H9 (cell line): ENCODE data around the gene ALDH1A3. TPM values are rescaled to one million over a fixed set of nuclear protein-coding genes. Genes with fewer than 3 reads are reported as not detected.
A peak's percentile ranks its signal among the peaks of the same experiment; 100 is the strongest.

Experiments used
- DNase-seq: peaks from one replicate; pipeline ENCODE4 v3.0.0-alpha.2; 2017
- H2AFZ ChIP-seq: one replicate; pipeline ENCODE4 v1.6.1; 2013; ENCODE audit warnings: mild to moderate bottlenecking, low read length, control low read depth, moderate library complexity
- H2AK5ac ChIP-seq: 2 replicates; pipeline ENCODE4 v1.6.1; 2013; ENCODE audit warnings: low read length, control low read depth, mixed read lengths; ENCODE audit not compliant: insufficient read length
- H2BK120ac ChIP-seq: one replicate; pipeline ENCODE4 v1.6.1; 2013; ENCODE audit warnings: low read depth, mild to moderate bottlenecking, low read length, control low read depth, inconsistent platforms; ENCODE audit not compliant: poor library complexity, severe bottlenecking
- H2BK12ac ChIP-seq: 2 replicates; pipeline ENCODE4 v1.6.1; 2013; ENCODE audit warnings: low read length, control low read depth, mixed read lengths, low read depth; ENCODE audit not compliant: insufficient read length
- H2BK15ac ChIP-seq: 2 replicates; pipeline ENCODE4 v1.6.1; 2013; ENCODE audit warnings: low read depth, low read length, control low read depth
- H2BK20ac ChIP-seq: one replicate; pipeline ENCODE4 v1.6.1; 2013; ENCODE audit warnings: low read depth, mild to moderate bottlenecking, low read length, control low read depth, inconsistent platforms; ENCODE audit not compliant: poor library complexity, severe bottlenecking
- H2BK5ac ChIP-seq: 2 replicates; pipeline ENCODE4 v1.6.1; 2013; ENCODE audit warnings: low read length, control low read depth, mixed read lengths; ENCODE audit not compliant: insufficient read length
- H3K14ac ChIP-seq: 2 replicates; pipeline ENCODE4 v1.6.1; 2013; ENCODE audit warnings: low read length, control low read depth; ENCODE audit not compliant: insufficient read depth
- H3K18ac ChIP-seq: 2 replicates; pipeline ENCODE4 v1.6.1; 2013; ENCODE audit warnings: low read depth, mild to moderate bottlenecking, mixed read lengths, low read length, control low read depth; ENCODE audit not compliant: insufficient read length
- H3K23ac ChIP-seq: 2 replicates; pipeline ENCODE4 v1.6.1; 2013; ENCODE audit warnings: low read length, control low read depth, mixed read lengths, low read depth; ENCODE audit not compliant: insufficient read length
- H3K23me2 ChIP-seq: 2 replicates; pipeline ENCODE4 v1.6.1; 2013; ENCODE audit warnings: low read depth, mild to moderate bottlenecking, mixed read lengths, low read length, control low read depth; ENCODE audit not compliant: insufficient read length, poor library complexity, severe bottlenecking
- H3K27ac ChIP-seq: 2 replicates; pipeline ENCODE4 v1.5.1; 2013; ENCODE audit warnings: low read length, control low read depth, mixed read lengths, low read depth; ENCODE audit not compliant: insufficient read length
- H3K27me3 ChIP-seq: 2 replicates; pipeline ENCODE4 v1.6.1; 2013; ENCODE audit warnings: low read length, control low read depth, inconsistent platforms; ENCODE audit not compliant: insufficient read depth
- H3K4ac ChIP-seq: 2 replicates; pipeline ENCODE4 v1.6.1; 2013; ENCODE audit warnings: low read depth, mild to moderate bottlenecking, control low read depth, inconsistent platforms, low read length, moderate library complexity
- H3K4me1 ChIP-seq: 2 replicates; pipeline ENCODE4 v1.6.1; 2013; ENCODE audit warnings: low read length, control low read depth, inconsistent platforms; ENCODE audit not compliant: insufficient read depth
- H3K4me2 ChIP-seq: 2 replicates; pipeline ENCODE4 v1.6.1; 2013; ENCODE audit warnings: low read length, control low read depth, mixed read lengths; ENCODE audit not compliant: insufficient read length, insufficient read depth
- H3K56ac ChIP-seq: 2 replicates; pipeline ENCODE4 v1.6.1; 2013; ENCODE audit warnings: low read depth, mild to moderate bottlenecking, mixed read lengths, low read length, control low read depth; ENCODE audit not compliant: insufficient read length
- H3K79me1 ChIP-seq: 2 replicates; pipeline ENCODE4 v1.6.1; 2013; ENCODE audit warnings: low read depth, mild to moderate bottlenecking, moderate library complexity, low read length, control low read depth, inconsistent platforms; ENCODE audit not compliant: insufficient read depth, poor library complexity, severe bottlenecking
- H3K79me2 ChIP-seq: 2 replicates; pipeline ENCODE4 v1.6.1; 2013; ENCODE audit warnings: low read length, control low read depth, inconsistent platforms; ENCODE audit not compliant: insufficient read depth
- H3K9ac ChIP-seq: 2 replicates; pipeline ENCODE4 v1.6.1; 2013; ENCODE audit warnings: low read length, control low read depth, mixed read lengths; ENCODE audit not compliant: insufficient read length; ENCODE audit errors: extremely low read depth
- H3K9me3 ChIP-seq: one replicate; pipeline ENCODE4 v1.6.1; 2013; ENCODE audit warnings: low read depth, low read length, inconsistent platforms; ENCODE audit not compliant: control insufficient read depth
- H3T11ph ChIP-seq: one replicate; pipeline ENCODE4 v1.6.1; 2013; ENCODE audit warnings: mild to moderate bottlenecking, low read length, control low read depth, inconsistent platforms
- H4K20me1 ChIP-seq: one replicate; pipeline ENCODE4 v1.6.1; 2013; ENCODE audit not compliant: control insufficient read depth, insufficient read length, insufficient read depth
- H4K5ac ChIP-seq: 2 replicates; pipeline ENCODE4 v1.6.1; 2013; ENCODE audit warnings: low read depth, mild to moderate bottlenecking, mixed read lengths, low read length, control low read depth; ENCODE audit not compliant: insufficient read length
- H4K8ac ChIP-seq: replicated peaks from 2 replicates; pipeline ENCODE4 v1.6.1; 2013; ENCODE audit warnings: low read length, control low read depth, mixed read lengths, low read depth; ENCODE audit not compliant: insufficient read length
- H4K91ac ChIP-seq: 2 replicates; pipeline ENCODE4 v1.6.1; 2013; ENCODE audit warnings: low read depth, mild to moderate bottlenecking, moderate library complexity, mixed read lengths, low read length, control low read depth; ENCODE audit not compliant: insufficient read length
- H3K27ac Mint-ChIP-seq, 3 experiments: 2 replicates in 2 of 3; 3 replicates in 1 of 3; pipeline ENCODE4 v1.8.0; 2020 to 2021; ENCODE audit warnings: mixed read lengths in 3 of 3, mild to moderate bottlenecking in 1 of 3, moderate library complexity in 1 of 3
- H3K27me3 Mint-ChIP-seq: 2 replicates; pipeline ENCODE4 v1.8.0; 2021; ENCODE audit warnings: low read depth, mild to moderate bottlenecking, moderate library complexity, mixed read lengths
- H3K36me3 Mint-ChIP-seq, 3 experiments: 2 replicates in 2 of 3; 3 replicates in 1 of 3; pipeline ENCODE4 v1.8.0; 2020 to 2021; ENCODE audit warnings: low read depth in 3 of 3, mixed read lengths in 3 of 3; ENCODE audit not compliant: insufficient read depth in 1 of 3
- H3K4me1 Mint-ChIP-seq, 2 experiments: 2 replicates each; pipeline ENCODE4 v1.8.0; 2020; ENCODE audit warnings: mixed read lengths in 2 of 2
- H3K4me3 Mint-ChIP-seq, 2 experiments: 2 replicates in 1 of 2; 3 replicates in 1 of 2; pipeline ENCODE4 v1.8.0; 2020 to 2021; ENCODE audit warnings: mild to moderate bottlenecking in 2 of 2, mixed read lengths in 2 of 2, moderate library complexity in 1 of 2
- H3K9me3 Mint-ChIP-seq, 2 experiments: 2 replicates in 1 of 2; 3 replicates in 1 of 2; pipeline ENCODE4 v1.8.0; 2020; ENCODE audit warnings: mild to moderate bottlenecking in 2 of 2, mixed read lengths in 2 of 2, moderate library complexity in 1 of 2
- WGBS: extraction: QIAGEN DNeasy Blood & Tissue Kit; methylation state at CpG from one replicate; pipeline ENCODE4 v1.1.7; 2013; ENCODE audit warnings: missing lambda C conversion rate, low lambda C conversion rate, mixed read lengths; ENCODE audit not compliant: insufficient read length; ENCODE audit errors: extremely low coverage; 5-methylcytosine and 5-hydroxymethylcytosine counted together
- total RNA-seq: library from RNA; stranded (reverse); gene quantifications from 2 replicates; pipeline ENCODE4 v1.2.1, GENCODE V29; 2021
- TF ChIP-seq, protein P1 (sequence below): fragments of 200-600 bp; sonication (generic); conservative IDR thresholded peaks from 3 replicates; pipeline ENCODE4 v1.8.0; 2021; ENCODE audit warnings: antibody characterized with exemption, mild to moderate bottlenecking

Gene ALDH1A3
- total RNA-seq, 1 experiment from 2014 or later, result 9.2 TPM

GRCh38 chr15:100877551-100877950 is 2.1 kb upstream of the ALDH1A3 start:
- no peak overlapping the region for H2AK5ac ChIP-seq
- no peak overlapping the region for H2BK12ac ChIP-seq
- no peak overlapping the region for H2BK5ac ChIP-seq
- H3K4me2 ChIP-seq, result no peak overlapping the region
- H3K14ac ChIP-seq, result no peak overlapping the region; the same call in 1 of the 2 replicates
- no peak overlapping the region for H2BK120ac ChIP-seq
- no peaks in the 10 kb centered on the region for H3K9me3 ChIP-seq
- H2AFZ ChIP-seq, result no peak overlapping the region
- H4K5ac ChIP-seq, result no peak overlapping the region
- H3K79me1 ChIP-seq, result no peaks in the 10 kb centered on the region
- H3K4ac ChIP-seq, result no peak overlapping the region
- peaks cover 7% of the 10 kb centered on the region for H3K23me2 ChIP-seq
- no peak overlapping the region for H4K8ac ChIP-seq
- H3K9ac ChIP-seq, result no peak overlapping the region
- no peak overlapping the region for H2BK15ac ChIP-seq
- H3K27ac Mint-ChIP-seq, result no peak overlapping the region
- no peaks in the 10 kb centered on the region for H3K79me2 ChIP-seq
- peaks cover 24 to 25% of the 10 kb centered on the region in 2 experiments for H3K4me1 Mint-ChIP-seq
- no peak overlapping the region for H3K56ac ChIP-seq
- WGBS, result no CpG with 5 or more reads among the region's 10 CpGs
- peaks cover 26% of the 10 kb centered on the region for H3K27me3 ChIP-seq
- H3K4me3 Mint-ChIP-seq, result no peak overlapping the region; a peak in 1 of 5 replicates
- H3K23ac ChIP-seq, result no peak overlapping the region
- H3K4me1 ChIP-seq, result no peaks in the 10 kb centered on the region
- TF ChIP-seq, protein P1, sequence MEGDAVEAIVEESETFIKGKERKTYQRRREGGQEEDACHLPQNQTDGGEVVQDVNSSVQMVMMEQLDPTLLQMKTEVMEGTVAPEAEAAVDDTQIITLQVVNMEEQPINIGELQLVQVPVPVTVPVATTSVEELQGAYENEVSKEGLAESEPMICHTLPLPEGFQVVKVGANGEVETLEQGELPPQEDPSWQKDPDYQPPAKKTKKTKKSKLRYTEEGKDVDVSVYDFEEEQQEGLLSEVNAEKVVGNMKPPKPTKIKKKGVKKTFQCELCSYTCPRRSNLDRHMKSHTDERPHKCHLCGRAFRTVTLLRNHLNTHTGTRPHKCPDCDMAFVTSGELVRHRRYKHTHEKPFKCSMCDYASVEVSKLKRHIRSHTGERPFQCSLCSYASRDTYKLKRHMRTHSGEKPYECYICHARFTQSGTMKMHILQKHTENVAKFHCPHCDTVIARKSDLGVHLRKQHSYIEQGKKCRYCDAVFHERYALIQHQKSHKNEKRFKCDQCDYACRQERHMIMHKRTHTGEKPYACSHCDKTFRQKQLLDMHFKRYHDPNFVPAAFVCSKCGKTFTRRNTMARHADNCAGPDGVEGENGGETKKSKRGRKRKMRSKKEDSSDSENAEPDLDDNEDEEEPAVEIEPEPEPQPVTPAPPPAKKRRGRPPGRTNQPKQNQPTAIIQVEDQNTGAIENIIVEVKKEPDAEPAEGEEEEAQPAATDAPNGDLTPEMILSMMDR, result no peak
- no peak overlapping the region for H3K27ac ChIP-seq
- no peaks in the 10 kb centered on the region; a peak in 2 of 7 replicates for H3K36me3 Mint-ChIP-seq
- no peaks in the 10 kb centered on the region for H4K20me1 ChIP-seq
- no peak overlapping the region for H4K91ac ChIP-seq
- no peak overlapping the region for H3T11ph ChIP-seq
- peaks cover 65% of the 10 kb centered on the region for H3K27me3 Mint-ChIP-seq
- H3K18ac ChIP-seq, result peak overlapping the region; percentile 7
- H3K9me3 Mint-ChIP-seq, result peaks cover 0 to 2% of the 10 kb centered on the region in 2 experiments; a peak in 2 of 5 replicates
- no peak overlapping the region for H2BK20ac ChIP-seq
- DNase-seq, result peak; percentile 56
